ENCODE data around the gene CDH18. TPM values are rescaled to one million over a fixed set of nuclear protein-coding genes. Genes with fewer than 3 reads are reported as not detected.

Gene CDH18
- total RNA-seq, 1 donor from 2014 or later: not detected

DNA sequence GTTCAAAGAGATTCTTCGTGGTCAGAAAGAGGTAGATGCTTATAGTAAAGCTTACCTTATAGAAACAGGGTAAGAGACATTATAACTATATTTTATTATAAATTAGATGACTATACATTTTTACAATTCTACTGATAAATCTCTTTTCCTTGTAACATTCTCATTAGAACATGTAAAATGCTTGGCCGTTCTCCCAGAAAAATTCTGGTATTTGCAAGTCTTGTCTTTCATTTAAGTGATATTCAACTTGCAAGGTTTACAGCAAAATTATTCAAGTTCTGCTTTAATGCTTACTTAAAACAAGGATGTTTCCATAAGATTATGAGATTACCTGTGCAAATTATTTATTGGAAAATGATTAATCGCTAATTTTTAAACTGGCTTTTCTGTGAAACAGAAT lies 41.3 kb upstream of the CDH18 start:
- Mint-ChIP-seq H3K4me1 (no peaks in the 10 kb centered on the region), H3K36me3 (ENCODE audit: low read depth) (no peaks in the 10 kb centered on the region), H3K27me3 (no peaks in the 10 kb centered on the region), H3K9me3 (peaks cover 2% of the 10 kb centered on the region), H3K4me3 (no peak overlapping the region), H3K27ac (no peak overlapping the region)
- DNase-seq: no peak
- intact Hi-C loops (cut with micrococcal nuclease): no loop called here
- CTCF ChIA-PET: no interaction called here
- no peak for ATAC-seq (ENCODE audit: low read depth)
- POLR2A ChIA-PET: no interaction called here
- TF ChIP-seq, protein P1, sequence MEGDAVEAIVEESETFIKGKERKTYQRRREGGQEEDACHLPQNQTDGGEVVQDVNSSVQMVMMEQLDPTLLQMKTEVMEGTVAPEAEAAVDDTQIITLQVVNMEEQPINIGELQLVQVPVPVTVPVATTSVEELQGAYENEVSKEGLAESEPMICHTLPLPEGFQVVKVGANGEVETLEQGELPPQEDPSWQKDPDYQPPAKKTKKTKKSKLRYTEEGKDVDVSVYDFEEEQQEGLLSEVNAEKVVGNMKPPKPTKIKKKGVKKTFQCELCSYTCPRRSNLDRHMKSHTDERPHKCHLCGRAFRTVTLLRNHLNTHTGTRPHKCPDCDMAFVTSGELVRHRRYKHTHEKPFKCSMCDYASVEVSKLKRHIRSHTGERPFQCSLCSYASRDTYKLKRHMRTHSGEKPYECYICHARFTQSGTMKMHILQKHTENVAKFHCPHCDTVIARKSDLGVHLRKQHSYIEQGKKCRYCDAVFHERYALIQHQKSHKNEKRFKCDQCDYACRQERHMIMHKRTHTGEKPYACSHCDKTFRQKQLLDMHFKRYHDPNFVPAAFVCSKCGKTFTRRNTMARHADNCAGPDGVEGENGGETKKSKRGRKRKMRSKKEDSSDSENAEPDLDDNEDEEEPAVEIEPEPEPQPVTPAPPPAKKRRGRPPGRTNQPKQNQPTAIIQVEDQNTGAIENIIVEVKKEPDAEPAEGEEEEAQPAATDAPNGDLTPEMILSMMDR (IDR thresholded peaks at IDR 0.05): no peak

DNA sequence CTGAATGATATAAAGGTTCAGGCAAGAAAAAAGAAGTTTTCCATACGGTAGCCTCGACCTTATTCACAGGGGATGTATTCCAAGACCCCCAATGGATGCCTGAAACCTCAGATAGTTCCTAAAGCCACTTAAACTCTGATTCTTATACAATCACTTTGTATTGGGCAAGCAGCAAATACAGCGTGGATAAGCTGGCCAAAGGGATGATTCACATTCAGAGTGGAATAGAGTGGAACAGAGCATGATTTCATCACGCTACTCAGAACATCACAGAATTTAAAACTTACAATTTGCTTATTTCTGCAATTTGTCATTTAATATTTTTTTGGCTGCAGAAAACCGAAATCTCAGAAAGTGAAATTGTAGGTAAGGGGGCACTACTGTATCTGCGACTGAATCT lies 40.5 kb upstream of the CDH18 start:
- DNase-seq: no peak

DNA sequence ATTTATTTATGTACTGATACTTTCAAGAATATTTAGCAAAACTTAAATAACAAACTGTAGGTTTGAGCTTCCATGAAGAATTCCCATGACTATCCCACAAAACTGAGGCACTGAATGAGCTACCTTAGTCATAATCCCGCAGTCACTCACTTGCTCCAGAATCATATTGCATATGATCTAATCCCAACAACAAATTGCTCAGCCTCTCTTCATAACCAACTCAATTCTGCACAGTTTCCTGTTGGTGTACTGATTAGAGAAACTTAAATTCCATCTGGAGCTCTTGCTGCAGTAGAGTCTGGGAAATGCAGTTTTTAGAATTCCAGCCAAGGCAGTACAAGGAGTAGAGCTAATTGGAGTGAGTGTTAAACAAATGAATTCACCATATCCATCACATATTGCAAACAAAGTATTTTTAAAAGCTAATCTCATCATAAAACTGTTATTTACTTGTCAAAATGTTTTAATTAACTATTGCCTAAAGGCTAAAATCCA lies 35.7 kb upstream of the CDH18 start:
- DNase-seq (no peak), ATAC-seq (ENCODE audit: low read depth) (no peak)
- Mint-ChIP-seq H3K27ac (no peak overlapping the region), H3K36me3 (ENCODE audit: low read depth) (no peaks in the 10 kb centered on the region), H3K27me3 (no peaks in the 10 kb centered on the region), H3K9me3 (peaks cover 13% of the 10 kb centered on the region), H3K4me1 (no peaks in the 10 kb centered on the region), H3K4me3 (no peak overlapping the region)
- CTCF ChIA-PET: no interaction called here
- intact Hi-C loops (cut with micrococcal nuclease): no loop called here
- POLR2A ChIA-PET: no interaction called here
- TF ChIP-seq, protein P1 (IDR thresholded peaks at IDR 0.05): no peak

More for the DNA sequence above, 40.5 kb upstream of the CDH18 start:
- no peaks in the 10 kb centered on the region for H3K4me1 Mint-ChIP-seq
- no peaks in the 10 kb centered on the region for H3K9me3 Mint-ChIP-seq
- ChIA-PET CTCF (no interaction called here), POLR2A (no interaction called here)
- TF ChIP-seq, protein P1 (IDR thresholded peaks at IDR 0.05): no peak
- no peak overlapping the region for H3K4me3 Mint-ChIP-seq
- intact Hi-C loops (cut with micrococcal nuclease): no loop called here
- no peak for ATAC-seq (ENCODE audit: low read depth)
- no peaks in the 10 kb centered on the region for H3K36me3 Mint-ChIP-seq (ENCODE audit: low read depth)
- no peak overlapping the region for H3K27ac Mint-ChIP-seq
- no peaks in the 10 kb centered on the region for H3K27me3 Mint-ChIP-seq

DNA sequence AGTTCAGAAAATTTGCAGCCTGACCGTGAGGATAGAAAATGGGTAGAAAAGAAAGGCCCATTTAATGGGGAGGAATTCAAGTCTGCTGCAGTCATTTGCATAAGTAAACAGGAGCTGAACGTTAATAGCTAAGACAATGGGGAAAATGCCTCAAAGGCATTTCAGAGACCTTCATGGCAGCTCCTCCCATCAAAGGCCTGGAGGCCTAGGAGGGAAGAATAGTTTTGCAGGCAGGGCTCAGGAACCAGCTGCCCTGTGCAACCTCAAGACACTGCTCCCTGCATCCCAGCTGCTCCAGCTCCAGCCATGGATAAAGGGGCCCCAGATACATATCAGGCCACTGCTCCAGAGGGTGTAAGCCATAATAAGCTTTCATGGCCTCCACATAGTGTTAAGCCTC lies 32.2 kb upstream of the CDH18 start:
- H3K4me1 Mint-ChIP-seq: no peaks in the 10 kb centered on the region
- TF ChIP-seq, protein P1 (IDR thresholded peaks at IDR 0.05): no peak
- H3K27ac Mint-ChIP-seq: no peak overlapping the region
- ChIA-PET CTCF (no interaction called here), POLR2A (no interaction called here)
- H3K27me3 Mint-ChIP-seq: no peaks in the 10 kb centered on the region
- ATAC-seq (ENCODE audit: low read depth): no peak
- H3K4me3 Mint-ChIP-seq: no peak overlapping the region
- intact Hi-C loops (cut with micrococcal nuclease): no loop called here
- no peaks in the 10 kb centered on the region for H3K36me3 Mint-ChIP-seq (ENCODE audit: low read depth)
- peaks cover 15% of the 10 kb centered on the region for H3K9me3 Mint-ChIP-seq
- no peak for DNase-seq

DNA sequence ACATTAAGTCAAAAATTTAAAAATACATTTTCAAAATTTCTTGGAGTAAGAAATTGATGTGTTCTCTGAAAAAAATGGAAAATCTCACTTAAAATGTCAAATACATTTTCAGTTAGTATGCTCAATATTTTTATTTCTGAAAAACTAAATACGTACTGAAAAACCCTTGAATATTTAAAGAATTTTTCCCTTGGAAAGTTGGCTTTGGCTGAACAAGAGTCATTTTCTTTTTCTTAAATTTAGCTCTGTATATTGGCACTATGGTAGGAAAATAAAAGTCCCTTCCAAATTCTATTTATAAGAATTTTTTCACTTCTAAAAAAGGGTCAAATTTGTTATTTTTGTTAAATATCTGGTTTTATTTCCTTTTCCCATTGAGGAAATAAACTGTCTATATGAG lies 29.0 kb upstream of the CDH18 start:
- no peak for ATAC-seq (ENCODE audit: low read depth)
- H3K27me3 Mint-ChIP-seq: no peaks in the 10 kb centered on the region
- peaks cover 17% of the 10 kb centered on the region for H3K9me3 Mint-ChIP-seq
- H3K4me1 Mint-ChIP-seq: no peaks in the 10 kb centered on the region
- POLR2A ChIA-PET: no interaction called here
- no peaks in the 10 kb centered on the region for H3K36me3 Mint-ChIP-seq (ENCODE audit: low read depth)
- H3K27ac Mint-ChIP-seq: no peak overlapping the region
- CTCF ChIA-PET: no interaction called here
- TF ChIP-seq, protein P1 (IDR thresholded peaks at IDR 0.05): no peak
- intact Hi-C loops (cut with micrococcal nuclease): no loop called here
- H3K4me3 Mint-ChIP-seq: no peak overlapping the region
- DNase-seq: no peak

All from activated B cell treated with CpG ODN at 0.5 μM for 24 hours (primary cell).